GM04503 (cell line): ENCODE data around the gene UBAP1L.
"Not testable (repeated sequence)": the region's sequence is repeated elsewhere in the genome, so short reads cannot be mapped to it uniquely, and the experiment has no call there.

Source experiments
- DNase-seq: peaks from one replicate; pipeline ENCODE4 v3.0.0-alpha.2; 2012; ENCODE audit warnings: low read depth

Gene UBAP1L

GRCh38 chr15:65099801-65100200, 15.2 kb downstream of the UBAP1L start:
- DNase-seq, result not testable (repeated sequence)

DNA sequence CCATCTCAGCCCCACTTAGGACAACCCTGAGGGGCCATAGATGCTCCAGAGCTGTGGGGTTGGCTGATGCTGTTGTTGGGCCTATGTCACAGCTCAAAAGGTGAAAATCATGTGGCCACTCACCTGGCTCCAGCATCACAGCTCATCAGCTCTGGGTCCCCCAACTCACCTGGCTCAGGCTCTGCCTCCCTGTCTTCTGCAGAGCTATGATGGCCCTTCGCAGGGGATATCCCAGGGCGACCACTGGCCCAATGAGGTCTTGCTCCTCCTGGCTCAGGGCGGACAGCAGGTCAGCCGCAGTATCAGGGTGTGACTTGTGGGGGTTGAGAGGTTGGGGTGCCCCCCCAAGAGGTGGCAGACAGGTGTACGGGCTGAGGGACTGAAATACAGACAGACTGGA, 15.7 kb downstream of the UBAP1L start:
- DNase-seq, result no peak

GRCh38 chr15:65097651-65098263, 17.2 kb downstream of the UBAP1L start:
- DNase-seq, result no peak

- DNase-seq, result no peak
Observed at GRCh38 chr15:65096481-65097385, 18.3 kb downstream of the UBAP1L start.

DNA sequence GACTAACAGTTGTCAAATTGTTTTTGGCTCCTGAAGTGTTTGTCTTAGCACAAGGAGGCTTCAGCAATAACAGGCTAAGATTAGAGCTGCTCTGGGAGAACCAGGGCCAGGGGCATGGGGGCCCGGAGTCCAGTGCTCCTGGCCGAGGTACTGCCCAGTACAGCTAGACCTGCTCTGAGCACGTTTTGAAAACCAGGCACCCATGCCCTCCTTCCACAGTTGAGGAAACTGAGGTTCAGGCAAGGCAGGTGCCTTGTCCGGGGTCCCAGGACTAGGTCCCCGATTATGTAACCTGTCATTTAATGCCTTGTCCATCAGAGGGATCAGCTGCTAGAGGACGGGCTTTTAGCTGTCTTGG, 19.3 kb downstream of the UBAP1L start:
- no peak for DNase-seq

- DNase-seq, result no peak
Observed at GRCh38 chr15:65095011-65095746, 19.8 kb downstream of the UBAP1L start.

DNA sequence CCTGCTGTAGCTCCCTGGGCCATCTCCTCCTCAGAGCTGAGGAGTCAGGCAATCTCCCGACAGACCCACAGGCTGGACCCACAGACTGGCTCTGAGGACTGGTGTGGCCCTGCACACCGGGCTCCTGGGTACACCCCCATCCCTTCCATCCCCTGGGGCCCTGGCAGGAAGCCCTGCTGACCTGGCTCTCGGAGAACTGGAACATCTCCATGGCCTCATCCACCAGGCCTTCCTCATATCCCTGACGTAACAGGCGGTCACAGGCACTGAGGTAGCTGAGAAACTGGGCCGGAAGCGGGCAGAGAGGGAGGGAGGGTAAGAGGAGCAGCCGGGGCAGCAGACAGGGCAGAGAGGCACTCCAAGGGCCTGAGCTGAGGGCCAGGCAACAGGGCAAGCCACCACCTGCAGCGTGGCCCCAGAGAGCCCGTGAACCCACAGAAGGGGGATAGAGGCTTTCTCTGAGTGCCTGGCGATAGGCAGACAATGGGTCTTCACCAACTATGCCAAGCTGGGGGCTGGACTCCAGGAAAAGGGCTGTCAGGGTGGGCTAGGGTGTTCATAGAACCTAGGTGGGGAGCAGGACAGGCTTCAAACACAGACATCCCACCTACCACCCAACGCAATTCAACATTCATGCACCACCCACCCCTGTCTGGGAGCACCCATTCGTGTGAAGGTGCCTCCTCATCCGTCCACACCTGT, 20.6 kb downstream of the UBAP1L start:
- DNase-seq, result no peak

GRCh38 chr15:65093793-65094170, 21.2 kb downstream of the UBAP1L start:
- DNase-seq, result not testable (repeated sequence)

DNA sequence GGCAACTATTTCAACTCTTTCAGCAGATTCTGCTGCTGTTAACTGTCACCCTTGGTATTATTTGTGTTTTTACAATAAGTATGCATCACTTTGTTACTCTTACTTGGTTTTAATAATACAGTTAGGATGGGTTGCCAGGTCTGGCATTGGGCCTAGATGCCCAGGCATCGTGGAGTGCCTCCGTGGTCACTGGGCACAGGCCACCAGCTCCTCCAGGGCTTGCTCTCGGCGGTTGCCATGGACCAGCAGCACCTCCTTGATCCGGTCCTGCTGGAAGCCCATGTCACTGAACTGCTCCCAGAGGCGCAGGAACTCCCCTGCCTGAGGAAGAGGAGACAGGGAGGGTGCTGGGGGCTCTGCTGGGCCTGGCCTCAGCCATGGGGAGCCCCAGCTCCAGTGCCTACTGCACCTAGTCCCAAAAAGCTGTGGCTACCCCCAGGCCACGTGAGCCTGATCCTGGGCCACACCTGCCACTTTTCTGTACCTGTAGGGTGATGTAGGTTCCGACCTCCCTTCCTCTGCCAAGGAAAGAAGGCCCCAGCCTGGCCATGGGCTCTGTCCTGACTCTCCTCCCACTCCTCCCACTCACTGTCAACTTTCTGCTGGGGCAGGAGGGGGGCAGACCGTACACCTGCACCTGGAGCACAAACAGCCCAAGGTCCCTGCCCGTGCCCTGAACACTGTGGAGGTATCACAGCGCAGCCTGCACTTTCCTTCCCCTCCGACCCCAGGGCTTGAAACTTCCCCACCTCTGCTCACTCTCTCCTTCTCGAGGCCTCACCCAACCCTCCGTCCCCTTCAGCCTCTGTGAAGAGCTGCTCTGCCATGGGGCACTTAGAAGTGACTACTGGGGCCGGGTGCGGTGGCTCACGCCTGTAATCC, 21.8 kb downstream of the UBAP1L start:
- no peak for DNase-seq

GRCh38 chr15:65091946-65092770, 22.8 kb downstream of the UBAP1L start:
- DNase-seq, result no peak

GRCh38 chr15:65089206-65089824, 25.7 kb downstream of the UBAP1L start:
- DNase-seq, result no peak

GRCh38 chr15:65088643-65089021, 26.4 kb downstream of the UBAP1L start:
- DNase-seq, result no peak

GRCh38 chr15:65087873-65088642, 26.9 kb downstream of the UBAP1L start:
- peak; percentile 5 for DNase-seq

- DNase-seq, result no peak
Observed at GRCh38 chr15:65087411-65087810, 27.6 kb downstream of the UBAP1L start.

DNA sequence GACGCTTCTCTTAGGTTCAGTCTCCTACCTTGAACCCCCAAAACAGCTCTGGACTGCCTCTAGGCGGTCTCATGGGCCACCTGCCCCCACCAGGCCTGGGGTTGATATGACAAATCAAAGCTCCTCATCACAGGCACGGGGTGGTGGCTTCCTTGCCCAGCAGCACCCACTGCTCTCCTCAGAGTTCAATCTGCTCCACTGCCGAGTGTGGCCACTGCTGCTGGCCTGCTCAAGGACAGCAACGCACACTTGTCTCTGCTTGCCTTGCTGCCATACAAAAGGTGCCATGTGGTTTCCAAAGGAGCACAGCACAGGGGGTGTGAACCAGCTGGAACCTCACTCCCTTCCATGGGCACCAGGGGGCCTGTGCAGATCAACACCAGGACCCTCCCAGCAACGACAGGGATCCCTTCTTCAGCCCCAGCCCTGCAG, 28.3 kb downstream of the UBAP1L start:
- DNase-seq, result no peak

DNA sequence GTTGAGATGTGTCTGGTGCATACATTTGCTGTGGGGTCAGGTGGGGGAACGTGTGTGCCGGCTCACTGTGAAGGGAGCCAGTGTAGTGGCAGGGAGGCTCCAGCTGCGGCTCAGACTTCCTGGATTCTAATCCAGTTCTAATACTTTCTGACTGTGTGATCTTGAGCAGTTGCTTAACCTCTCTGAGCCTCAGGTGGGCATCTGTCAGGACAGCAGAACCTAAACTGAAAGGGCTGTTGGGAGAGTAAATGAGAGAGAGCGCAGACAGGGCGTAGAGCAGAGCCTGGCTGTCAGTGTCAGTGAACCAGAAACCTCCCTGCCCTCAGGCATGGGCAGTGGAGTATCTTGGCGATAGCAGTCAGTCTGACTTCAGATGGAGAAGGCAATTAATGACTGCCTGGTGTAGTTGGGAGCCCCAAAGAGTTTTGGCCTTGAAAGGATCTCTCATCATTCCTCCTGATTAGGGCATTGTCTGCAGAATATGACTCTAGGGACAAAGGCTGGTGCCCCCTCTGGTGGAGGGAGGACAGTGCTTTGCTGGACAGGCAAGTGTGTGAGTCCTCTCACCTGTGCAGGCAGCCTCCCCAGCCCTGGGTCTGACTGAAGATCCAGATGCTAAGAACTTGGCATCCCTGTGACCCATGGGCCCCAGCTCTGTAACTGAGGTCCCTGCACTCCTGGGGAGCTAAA, 28.9 kb downstream of the UBAP1L start:
- no peak for DNase-seq

GRCh38 chr15:65085207-65085753, 29.7 kb downstream of the UBAP1L start:
- no peak for DNase-seq

GRCh38 chr15:65084500-65085206, 30.3 kb downstream of the UBAP1L start:
- no peak for DNase-seq
